ENCODE data around the gene ZNF766. TPM values are rescaled to one million over a fixed set of nuclear protein-coding genes. Genes with fewer than 3 reads are reported as not detected.
A peak's percentile ranks its signal among the peaks of the same experiment; 100 is the strongest.

The ZNF766 gene
- total RNA-seq, 1 experiment from 2014 or later, result 17.9 TPM

DNA sequence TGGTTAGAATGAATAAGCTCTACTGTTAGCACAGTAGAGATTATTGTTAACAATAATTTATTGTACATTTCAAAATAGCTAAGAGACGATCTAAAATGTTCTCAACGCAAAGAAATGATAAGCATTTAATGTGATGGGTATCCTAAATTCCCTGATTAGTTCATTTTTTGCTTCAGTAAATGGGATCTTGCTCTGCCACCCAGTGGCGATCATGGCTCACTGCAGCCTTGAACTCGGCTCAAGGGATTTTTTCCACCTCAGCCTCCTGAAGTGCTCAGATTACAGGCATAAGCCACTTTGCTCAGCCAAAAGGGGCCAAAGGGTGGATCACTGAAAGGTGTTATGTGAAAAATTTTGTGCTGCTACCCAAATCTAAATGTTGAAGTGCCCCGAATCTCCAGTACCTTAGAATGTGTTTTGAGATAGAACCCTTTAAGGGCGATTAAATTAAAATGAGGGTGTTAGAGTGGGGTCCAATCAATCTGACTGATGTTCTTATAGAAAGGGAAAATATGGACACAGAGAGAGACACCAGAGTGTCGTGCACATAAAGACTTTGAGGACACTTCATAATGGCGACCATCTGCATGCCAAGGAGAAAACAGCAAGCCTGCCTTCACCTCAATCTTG lies 31.5 kb upstream of the ZNF766 start:
- BruUV-seq (replicated peaks), result no TSS peak
- no peaks in the 10 kb centered on the region for H3K27me3 ChIP-seq (ENCODE audit: insufficient read depth, low read length)
- no peak overlapping the region for H3K9ac ChIP-seq (ENCODE audit: low read length)
- peak; percentile 44 for DNase-seq (ENCODE audit: low read depth, low spot score)
- no peaks in the 10 kb centered on the region for H3K36me3 ChIP-seq (ENCODE audit: control insufficient read depth in 1 of 2, insufficient read depth in 2 of 2, low read length in 2 of 2)
- ChIA-PET RAD21 (ENCODE audit: low non-redundant PET in 1 of 2, low total read pairs in 2 of 2, uncharacterized antibody in 2 of 2, unreplicated experiment in 2 of 2) (no interaction called here), CTCF (interaction anchor here (1.1 to 1.2 kb wide), 2 partner anchors 98 to 460 kb away, joined by 3 to 4 read pairs; partner anchors contain the start of gene ZNF616), POLR2A (no interaction called here)
- ATAC-seq, result peak; percentile 71
- no peaks in the 10 kb centered on the region for H3K9me2 ChIP-seq (ENCODE audit: insufficient read depth)
- no peaks in the 10 kb centered on the region for H3K9me3 ChIP-seq (ENCODE audit: control insufficient read depth in 1 of 2, insufficient read depth in 1 of 2, low read depth in 1 of 2, low read length in 2 of 2)
- H4K20me1 ChIP-seq (ENCODE audit: insufficient read depth), result no peaks in the 10 kb centered on the region
- no peak overlapping the region for H3K4me3 ChIP-seq (replicated peaks in 1 of 2; ENCODE audit: low read depth in 1 of 2, low read length in 2 of 2)
- H2AFZ ChIP-seq (ENCODE audit: low read depth, low read length, poor library complexity, severe bottlenecking), result no peak overlapping the region
- no peaks in the 10 kb centered on the region for H3K4me1 ChIP-seq (ENCODE audit: control insufficient read depth in 1 of 2, insufficient read depth in 2 of 2, low read length in 2 of 2)
- intact Hi-C loops (cut with micrococcal nuclease), result loop anchor here (1.0 to 10.0 kb wide), 2 partner anchors 99 to 453 kb away; partner anchors contain the start of gene ZNF616
- H3K79me2 ChIP-seq (ENCODE audit: insufficient read depth, low read length), result no peaks in the 10 kb centered on the region
- H3K4me2 ChIP-seq (ENCODE audit: low read length), result no peak overlapping the region
- TF ChIP-seq, protein P1, sequence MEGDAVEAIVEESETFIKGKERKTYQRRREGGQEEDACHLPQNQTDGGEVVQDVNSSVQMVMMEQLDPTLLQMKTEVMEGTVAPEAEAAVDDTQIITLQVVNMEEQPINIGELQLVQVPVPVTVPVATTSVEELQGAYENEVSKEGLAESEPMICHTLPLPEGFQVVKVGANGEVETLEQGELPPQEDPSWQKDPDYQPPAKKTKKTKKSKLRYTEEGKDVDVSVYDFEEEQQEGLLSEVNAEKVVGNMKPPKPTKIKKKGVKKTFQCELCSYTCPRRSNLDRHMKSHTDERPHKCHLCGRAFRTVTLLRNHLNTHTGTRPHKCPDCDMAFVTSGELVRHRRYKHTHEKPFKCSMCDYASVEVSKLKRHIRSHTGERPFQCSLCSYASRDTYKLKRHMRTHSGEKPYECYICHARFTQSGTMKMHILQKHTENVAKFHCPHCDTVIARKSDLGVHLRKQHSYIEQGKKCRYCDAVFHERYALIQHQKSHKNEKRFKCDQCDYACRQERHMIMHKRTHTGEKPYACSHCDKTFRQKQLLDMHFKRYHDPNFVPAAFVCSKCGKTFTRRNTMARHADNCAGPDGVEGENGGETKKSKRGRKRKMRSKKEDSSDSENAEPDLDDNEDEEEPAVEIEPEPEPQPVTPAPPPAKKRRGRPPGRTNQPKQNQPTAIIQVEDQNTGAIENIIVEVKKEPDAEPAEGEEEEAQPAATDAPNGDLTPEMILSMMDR (IDR thresholded peaks at IDR 0.05 in 2 of 3, conservative IDR thresholded peaks at IDR 0.05 in 1 of 3; ENCODE audit: borderline replicate concordance in 1 of 3, insufficient read depth in 1 of 3, low read depth in 2 of 3, low read length in 2 of 3), result peak; percentile 57 to 82 (median 82); a peak in 5 of 6 replicates
- TF ChIP-seq, protein P2, sequence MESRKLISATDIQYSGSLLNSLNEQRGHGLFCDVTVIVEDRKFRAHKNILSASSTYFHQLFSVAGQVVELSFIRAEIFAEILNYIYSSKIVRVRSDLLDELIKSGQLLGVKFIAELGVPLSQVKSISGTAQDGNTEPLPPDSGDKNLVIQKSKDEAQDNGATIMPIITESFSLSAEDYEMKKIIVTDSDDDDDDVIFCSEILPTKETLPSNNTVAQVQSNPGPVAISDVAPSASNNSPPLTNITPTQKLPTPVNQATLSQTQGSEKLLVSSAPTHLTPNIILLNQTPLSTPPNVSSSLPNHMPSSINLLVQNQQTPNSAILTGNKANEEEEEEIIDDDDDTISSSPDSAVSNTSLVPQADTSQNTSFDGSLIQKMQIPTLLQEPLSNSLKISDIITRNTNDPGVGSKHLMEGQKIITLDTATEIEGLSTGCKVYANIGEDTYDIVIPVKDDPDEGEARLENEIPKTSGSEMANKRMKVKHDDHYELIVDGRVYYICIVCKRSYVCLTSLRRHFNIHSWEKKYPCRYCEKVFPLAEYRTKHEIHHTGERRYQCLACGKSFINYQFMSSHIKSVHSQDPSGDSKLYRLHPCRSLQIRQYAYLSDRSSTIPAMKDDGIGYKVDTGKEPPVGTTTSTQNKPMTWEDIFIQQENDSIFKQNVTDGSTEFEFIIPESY (IDR thresholded peaks at IDR 0.05; ENCODE audit: extremely low read depth, insufficient replicate concordance, low read length), result no peak
- peak; percentile 79 for TF ChIP-seq RAD21 (IDR thresholded peaks at IDR 0.05; ENCODE audit: low read depth)
- H3K27ac ChIP-seq (ENCODE audit: low read depth, low read length), result no peak overlapping the region

All from HCT116 (cell line).